Endothelial cell of umbilical vein (primary cell): ENCODE measurements around the gene CD300LF. TPM values are rescaled to one million over a fixed set of nuclear protein-coding genes. Genes with fewer than 3 reads are reported as not detected.

Experiments
- BruUV-seq: library from RNA; stranded (reverse); fragments of 400-500 nt; replicated peaks from 2 replicates; lab custom pipeline; 2021; lab: Mats Ljungman, UMichigan
- CTCF ChIA-PET: fragments of 300-600, 350-600 bp; sonication (Branson Sonifier 250); formaldehyde crosslinking; loops from one replicate; lab custom pipeline; 2021; ENCODE audit warnings: antibody characterized with exemption, inconsistent platforms; lab: Charles Lee
- POLR2A ChIA-PET: fragments of 300-600, 350-600 bp; sonication (Branson Sonifier 250); formaldehyde crosslinking; loops from one replicate; lab custom pipeline; 2021; ENCODE audit warnings: antibody characterized with exemption, inconsistent platforms; lab: Charles Lee
- DNase-seq: peaks from one replicate; pipeline ENCODE4 v3.0.0-alpha.2; 2011; ENCODE audit warnings: low read depth, low spot score
- FAIRE-seq: peaks from 2 replicates; lab custom pipeline; 2011; peaks lifted over from hg19 to GRCh38; lab: Jason Lieb, UNC
- H2AFZ ChIP-seq: 2 replicates; pipeline ENCODE4 v1.6.0; 2012; ENCODE audit warnings: low read depth, low read length, control low read depth, inconsistent platforms
- H3K27ac ChIP-seq: 2 replicates; pipeline ENCODE4 v1.5.1; 2011; ENCODE audit warnings: low read depth, mild to moderate bottlenecking, control low read depth, low read length, moderate library complexity; ENCODE audit not compliant: insufficient read depth
- H3K27me3 ChIP-seq, 2 experiments: 2 replicates each; pipeline versions ENCODE4 v1.6.0 to v1.6.1; 2011; ENCODE audit warnings: low read length in 2 of 2, mixed read lengths in 1 of 2; ENCODE audit not compliant: control insufficient read depth in 2 of 2, insufficient read depth in 2 of 2
- H3K36me3 ChIP-seq, 2 experiments: 2 replicates in 1 of 2; 3 replicates in 1 of 2; pipeline ENCODE4 v1.5.1; 2011; ENCODE audit warnings: low read length in 2 of 2, mild to moderate bottlenecking in 1 of 2, moderate library complexity in 1 of 2; ENCODE audit not compliant: control insufficient read depth in 2 of 2, insufficient read depth in 2 of 2; ENCODE audit errors: extremely low read depth in 1 of 2
- H3K4me1 ChIP-seq: 3 replicates; pipeline ENCODE4 v1.5.1; 2011; ENCODE audit warnings: mild to moderate bottlenecking, low read length; ENCODE audit not compliant: control insufficient read depth, insufficient read depth; ENCODE audit errors: extremely low read depth
- H3K4me2 ChIP-seq: 2 replicates; pipeline ENCODE4 v1.6.1; 2011; ENCODE audit warnings: low read length, control low read depth, mixed read lengths; ENCODE audit not compliant: insufficient read depth
- H3K4me3 ChIP-seq, 3 experiments: fragments of 200-600 bp in 1 of 3; sonication (generic), shearing (Covaris generic) in 1 of 3; replicated peaks in 1 of 3; 2 replicates each; pipeline ENCODE4 v1.5.1; 2011 to 2016; ENCODE audit warnings: control low read depth in 3 of 3, low read length in 3 of 3, mild to moderate bottlenecking in 2 of 3, inconsistent platforms in 1 of 3, low read depth in 1 of 3, moderate library complexity in 1 of 3; ENCODE audit not compliant: insufficient read depth in 1 of 3
- H3K79me2 ChIP-seq: 2 replicates; pipeline ENCODE4 v1.6.0; 2012; ENCODE audit warnings: low read length, inconsistent platforms; ENCODE audit not compliant: control insufficient read depth, insufficient read depth
- H3K9ac ChIP-seq: replicated peaks from 2 replicates; pipeline ENCODE3; 2011; ENCODE audit warnings: low read length, control low read depth; ENCODE audit not compliant: insufficient read depth; ENCODE audit errors: extremely low read depth
- H3K9me1 ChIP-seq: replicated peaks from 3 replicates; pipeline ENCODE4 v1.6.0; 2011; ENCODE audit warnings: mild to moderate bottlenecking, low read length; ENCODE audit not compliant: control insufficient read depth, insufficient read depth; ENCODE audit errors: extremely low read depth
- H3K9me3 ChIP-seq: replicated peaks from 2 replicates; pipeline ENCODE4 v1.5.1; 2012; ENCODE audit warnings: low read length, inconsistent platforms; ENCODE audit not compliant: control insufficient read depth, insufficient read depth
- H4K20me1 ChIP-seq: replicated peaks from 2 replicates; pipeline ENCODE3; 2011; ENCODE audit warnings: mild to moderate bottlenecking, low read length; ENCODE audit not compliant: control insufficient read depth, insufficient read depth; ENCODE audit errors: extremely low read depth
- CTCF ChIP-seq, 2 donors: IDR thresholded peaks; 1 replicate in 1 of 2; 2 replicates in 1 of 2; pipeline ENCODE4 v1.5.1; 2011; ENCODE audit warnings: low read length in 2 of 2, mild to moderate bottlenecking in 2 of 2, moderate library complexity in 2 of 2, control low read depth in 1 of 2, inconsistent platforms in 1 of 2, low read depth in 1 of 2; ENCODE audit not compliant: insufficient read depth in 1 of 2; ENCODE audit errors: extremely low read depth in 1 of 2
- dilution Hi-C: fragments of 300-500 bp; cut with MboI; formaldehyde crosslinking; loops from one replicate; pipeline ENCODE4 v1.15.0; 2019; ENCODE audit warnings: low sequenced_read_pairs; ENCODE audit not compliant: extremely low pct_ligation_motif_present
- intact Hi-C: fragments of 100-400 bp; cut with micrococcal nuclease; formaldehyde crosslinking; loops from one replicate; pipeline ENCODE4 v1.10.0; 2022
- polyA plus RNA-seq, 4 experiments: library from polyadenylated mRNA; depleted of rRNA in 3 of 4; stranded (reverse) in 3 of 4; unstranded in 1 of 4; fragments of >200 nt; gene quantifications; 2 replicates each; pipeline versions ENCODE4 v1.2.1 to v1.2.3, GENCODE V29; 2011 to 2012; ENCODE audit warnings: missing spikeins in 1 of 4
- total RNA-seq: library from RNA; stranded (reverse); gene quantifications from 2 replicates; pipeline ENCODE4 v1.2.3, GENCODE V29; 2021

CD300LF gene
- total and polyA plus RNA-seq, 2 donors (not counting 3 experiments of a cell fraction or from before 2014, with no cell fraction given) = not detected

- dilution Hi-C loops = no loop called here
- Histone ChIP-seq H4K20me1 (no peaks in the 10 kb centered on the region), H3K27me3 (no peaks in the 10 kb centered on the region)
Observed at GRCh38 chr17:74686761-74687160, 26.0 kb downstream of the CD300LF start.

More at GRCh38 chr17:74686761-74687160, 26.0 kb downstream of the CD300LF start:
- TF ChIP-seq CTCF (IDR thresholded peaks at IDR 0.05; ENCODE audit: extremely low read depth in 1 of 2, insufficient read depth in 1 of 2, low read depth in 1 of 2, low read length in 2 of 2) = no peak
- no TSS peak for BruUV-seq
- no peaks in the 10 kb centered on the region for H3K9me3 ChIP-seq
- no peak overlapping the region for H3K4me2 ChIP-seq
- no peaks in the 10 kb centered on the region for H3K79me2 ChIP-seq
- H3K27ac ChIP-seq = no peak overlapping the region
- H3K9me1 ChIP-seq = no peaks in the 10 kb centered on the region
- intact Hi-C loops = no loop called here
- DNase-seq = no peak
- POLR2A ChIA-PET = no interaction called here
- H3K36me3 ChIP-seq = no peaks in the 10 kb centered on the region
- H3K4me3 ChIP-seq = no peak overlapping the region
- H3K4me1 ChIP-seq = no peaks in the 10 kb centered on the region
- no peak for FAIRE-seq
- no peak overlapping the region for H2AFZ ChIP-seq
- CTCF ChIA-PET = no interaction called here
- H3K9ac ChIP-seq = no peak overlapping the region
